22Rv1 (cell line): ENCODE measurements around the gene CNTN2.

Experiments used
- CTCF ChIP-seq: fragments of 450-650 bp; IDR thresholded peaks from 2 replicates; pipeline ENCODE4 v1.5.1; 2017; ENCODE audit warnings: mild to moderate bottlenecking
- ZFX ChIP-seq: fragments of 450-650 bp; IDR thresholded peaks from 2 replicates; pipeline ENCODE4 v1.6.1; 2017; ENCODE audit warnings: antibody characterized with exemption, borderline replicate concordance

DNA sequence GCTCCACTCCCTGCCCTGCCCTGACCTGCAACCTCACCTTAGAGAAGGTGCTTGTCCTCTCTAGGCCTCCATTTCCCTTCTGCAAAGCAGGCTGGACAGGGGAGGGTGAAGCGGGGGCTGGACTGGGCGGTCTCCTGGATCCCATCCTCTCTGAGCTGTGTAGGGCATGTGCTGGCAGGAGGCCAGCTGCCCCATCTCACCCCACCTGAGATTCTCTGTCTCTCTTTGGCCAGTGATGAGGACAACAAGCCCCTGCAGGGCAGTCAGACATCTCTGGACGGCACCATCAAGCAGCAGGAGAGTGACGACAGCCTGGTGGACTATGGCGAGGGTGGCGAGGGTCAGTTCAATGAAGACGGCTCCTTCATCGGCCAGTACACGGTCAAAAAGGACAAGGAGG is 26.9 kb upstream of the CNTN2 start:
- TF ChIP-seq CTCF (no peak), ZFX (no peak)
